Transverse colon (tissue), 3 donors: ENCODE measurements around the gene DNAJC8.

ENCODE experiments used
- POLR2A ChIP-seq: fragments of 450-650 bp; IDR thresholded peaks from one replicate; pipeline ENCODE4 v1.6.1; 2016; ENCODE audit warnings: antibody characterized with exemption, mild to moderate bottlenecking, moderate library complexity
- TF ChIP-seq, protein P1 (sequence below), 5 experiments: fragments of 200-600 bp in 3 of 5; fragments of 450-650 bp in 2 of 5; sonication (generic) in 3 of 5; IDR thresholded peaks; 1 replicate in 2 of 5; 2 replicates in 3 of 5; pipeline ENCODE4 v1.5.1; 2016 to 2017; ENCODE audit warnings: antibody characterized with exemption in 5 of 5, inconsistent platforms in 3 of 5, mild to moderate bottlenecking in 2 of 5, moderate library complexity in 1 of 5

DNA sequence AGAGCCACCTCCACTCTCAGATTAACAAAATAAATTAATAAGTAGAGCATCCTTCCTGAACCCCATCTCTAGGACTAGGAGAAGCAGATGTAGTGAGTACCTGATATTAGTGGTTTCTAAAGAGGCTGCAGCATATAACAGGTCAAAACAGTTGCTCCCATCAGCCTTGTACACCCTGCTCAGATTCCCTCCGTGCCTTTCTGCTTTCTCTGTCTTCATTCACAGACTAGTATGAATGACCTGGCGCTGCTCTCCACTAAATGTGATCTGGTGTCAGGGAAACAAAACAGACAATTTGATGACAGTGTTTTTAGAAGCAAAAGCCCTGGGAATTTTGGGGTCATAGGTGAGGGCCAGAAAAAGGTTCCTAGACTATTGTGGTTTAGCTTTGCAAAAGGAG lies 34.8 kb upstream of the DNAJC8 start:
- TF ChIP-seq POLR2A, result no peak
- TF ChIP-seq, protein P1, sequence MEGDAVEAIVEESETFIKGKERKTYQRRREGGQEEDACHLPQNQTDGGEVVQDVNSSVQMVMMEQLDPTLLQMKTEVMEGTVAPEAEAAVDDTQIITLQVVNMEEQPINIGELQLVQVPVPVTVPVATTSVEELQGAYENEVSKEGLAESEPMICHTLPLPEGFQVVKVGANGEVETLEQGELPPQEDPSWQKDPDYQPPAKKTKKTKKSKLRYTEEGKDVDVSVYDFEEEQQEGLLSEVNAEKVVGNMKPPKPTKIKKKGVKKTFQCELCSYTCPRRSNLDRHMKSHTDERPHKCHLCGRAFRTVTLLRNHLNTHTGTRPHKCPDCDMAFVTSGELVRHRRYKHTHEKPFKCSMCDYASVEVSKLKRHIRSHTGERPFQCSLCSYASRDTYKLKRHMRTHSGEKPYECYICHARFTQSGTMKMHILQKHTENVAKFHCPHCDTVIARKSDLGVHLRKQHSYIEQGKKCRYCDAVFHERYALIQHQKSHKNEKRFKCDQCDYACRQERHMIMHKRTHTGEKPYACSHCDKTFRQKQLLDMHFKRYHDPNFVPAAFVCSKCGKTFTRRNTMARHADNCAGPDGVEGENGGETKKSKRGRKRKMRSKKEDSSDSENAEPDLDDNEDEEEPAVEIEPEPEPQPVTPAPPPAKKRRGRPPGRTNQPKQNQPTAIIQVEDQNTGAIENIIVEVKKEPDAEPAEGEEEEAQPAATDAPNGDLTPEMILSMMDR (IDR thresholded peaks at IDR 0.05), result no peak
